K562 (cell line): Measurements from ENCODE around the gene ABT1. TPM values are rescaled to one million over a fixed set of nuclear protein-coding genes. Genes with fewer than 3 reads are reported as not detected.

ENCODE experiments used
- ATAC-seq: fragments of 200-7000 bp; cut with Tn5 transposase; 3 replicates; pipeline ENCODE4 v1.9.1; 2020; ENCODE audit warnings: moderate library complexity
- BruUV-seq: library from RNA; stranded (reverse); fragments of 400-500 nt; replicated peaks from 2 replicates; lab custom pipeline; 2021; lab: Mats Ljungman, UMichigan
- CTCF ChIA-PET: fragments of 300-600 bp; formaldehyde crosslinking; extraction: SDS; loops from one replicate; lab custom pipeline; 2021; ENCODE audit warnings: low intra/inter-chr PET ratio; lab: Yijun Ruan, JAX
- POLR2A ChIA-PET: fragments of 300-600, 350-650 bp; sonication (Branson Sonifier 250); formaldehyde crosslinking; extraction: SDS; loops from one replicate; lab custom pipeline; 2021; ENCODE audit warnings: antibody characterized with exemption, inconsistent platforms; lab: Yijun Ruan, JAX
- DNase-seq, 4 experiments: peaks; one replicate each; pipeline versions ENCODE4 v3.0.0 to v3.0.0-alpha.2; 2011 to 2018; ENCODE audit warnings: low spot score in 3 of 4, mixed read lengths in 3 of 4; ENCODE audit errors: extremely low read depth in 1 of 4
- FAIRE-seq: peaks from 2 replicates; lab custom pipeline; 2011; peaks lifted over from hg19 to GRCh38; lab: Jason Lieb, UNC
- H2AFZ ChIP-seq: 2 replicates; pipeline ENCODE4 v1.6.0; 2011; ENCODE audit warnings: low read depth, low read length, control low read depth, inconsistent platforms
- H3K27ac ChIP-seq: fragments of 200-600 bp; 3 replicates; pipeline ENCODE4 v1.8.0; 2011; ENCODE audit warnings: low read depth, mild to moderate bottlenecking, control low read depth, inconsistent platforms, low read length, moderate library complexity, mixed read lengths; ENCODE audit errors: extremely low read depth
- H3K27me3 ChIP-seq, 2 experiments: fragments of 300-600 bp in 1 of 2; 2 replicates in 1 of 2; 3 replicates in 1 of 2; pipeline versions ENCODE4 v1.6.0 to v1.8.0; 2011; ENCODE audit warnings: inconsistent platforms in 2 of 2, low read length in 2 of 2, mild to moderate bottlenecking in 1 of 2, mixed read lengths in 1 of 2, moderate library complexity in 1 of 2; ENCODE audit not compliant: control insufficient read depth in 2 of 2, insufficient read depth in 2 of 2
- H3K36me3 ChIP-seq: fragments of 300-600 bp; 3 replicates; pipeline ENCODE4 v1.8.0; 2011; ENCODE audit warnings: mild to moderate bottlenecking, low read length, inconsistent platforms; ENCODE audit not compliant: control insufficient read depth, insufficient read depth
- H3K4me1 ChIP-seq, 2 experiments: fragments of 200-600 bp in 1 of 2; replicated peaks in 1 of 2; 2 replicates in 1 of 2; 3 replicates in 1 of 2; pipeline versions ENCODE4 v1.5.1 to v1.8.0; 2011; ENCODE audit warnings: inconsistent platforms in 2 of 2, low read length in 2 of 2, mild to moderate bottlenecking in 1 of 2, mixed read lengths in 1 of 2, moderate library complexity in 1 of 2; ENCODE audit not compliant: control insufficient read depth in 2 of 2, insufficient read depth in 2 of 2
- H3K4me2 ChIP-seq: 2 replicates; pipeline ENCODE4 v1.6.1; 2011; ENCODE audit warnings: low read length, control low read depth, inconsistent platforms, mixed read lengths; ENCODE audit not compliant: insufficient read depth
- H3K4me3 ChIP-seq: fragments of 200-600 bp; sonication (generic), shearing (Covaris generic); 2 replicates; pipeline ENCODE4 v1.5.1; 2016; ENCODE audit warnings: control low read depth, inconsistent platforms
- H3K79me2 ChIP-seq: fragments of 200-600 bp; 3 replicates; pipeline ENCODE4 v1.8.0; 2011; ENCODE audit warnings: low read length, inconsistent platforms; ENCODE audit not compliant: control insufficient read depth, insufficient read depth
- H3K9ac ChIP-seq, 2 experiments: 2 replicates each; pipeline versions ENCODE4 v1.6.0 to v1.6.1; 2011; ENCODE audit warnings: low read depth in 2 of 2, low read length in 2 of 2, control low read depth in 1 of 2, inconsistent platforms in 1 of 2, mild to moderate bottlenecking in 1 of 2, mixed read lengths in 1 of 2; ENCODE audit not compliant: insufficient read depth in 1 of 2
- H3K9me1 ChIP-seq: one replicate; pipeline ENCODE4 v1.6.0; 2011; ENCODE audit warnings: inconsistent platforms, mild to moderate bottlenecking, low read length, moderate library complexity; ENCODE audit not compliant: control insufficient read depth, insufficient read depth
- H3K9me3 ChIP-seq: replicated peaks from 2 replicates; pipeline ENCODE4 v1.5.1; 2011; ENCODE audit warnings: low read depth, low read length, inconsistent platforms; ENCODE audit not compliant: control insufficient read depth, insufficient read depth
- H4K20me1 ChIP-seq: replicated peaks from 2 replicates; pipeline ENCODE4 v1.6.1; 2011; ENCODE audit warnings: low read length, inconsistent platforms, mixed read lengths; ENCODE audit not compliant: control insufficient read depth, insufficient read depth
- PCBP2 ChIP-seq: fragments of 200-400 bp; formaldehyde crosslinking; IDR thresholded peaks from 2 replicates; pipeline ENCODE4 v1.6.1; 2018; ENCODE audit warnings: low read length, low read depth, mild to moderate bottlenecking, moderate library complexity; ENCODE audit not compliant: poor library complexity, severe bottlenecking
- POLR2AphosphoS2 ChIP-seq: IDR thresholded peaks from 2 replicates; pipeline ENCODE4 v1.6.1; 2012; ENCODE audit warnings: low read length, improper control_type of control experiment
- PTBP1 ChIP-seq: fragments of 200-400 bp; formaldehyde crosslinking; IDR thresholded peaks from 2 replicates; pipeline ENCODE4 v1.6.1; 2017; ENCODE audit warnings: low read depth, low read length
- RBM34 ChIP-seq: fragments of 200-400 bp; formaldehyde crosslinking; IDR thresholded peaks from 2 replicates; pipeline ENCODE4 v1.6.1; 2018; ENCODE audit warnings: low read length, borderline replicate concordance; ENCODE audit not compliant: insufficient read depth
- ZNF324 ChIP-seq: fragments of 250-450 bp; sonication (Bioruptor Pico); IDR thresholded peaks from 2 replicates; pipeline ENCODE4 v1.4.0; 2020; ENCODE audit warnings: mild to moderate bottlenecking
- WGBS: fragments of 100-300 bp; shearing (Covaris generic); methylation state at CpG from one replicate; pipeline ENCODE4 v1.1.6; 2016; ENCODE audit warnings: low coverage, mixed read lengths; ENCODE audit not compliant: insufficient coverage; ENCODE audit errors: missing lambda C conversion rate; 5-methylcytosine and 5-hydroxymethylcytosine counted together
- in situ Hi-C: fragments of 300-500 bp; cut with MboI; formaldehyde crosslinking; loops from 4 replicates; pipeline ENCODE4 v1.15.0; 2018; ENCODE audit warnings: inconsistent platforms, mixed read lengths
- intact Hi-C: fragments of 100-400 bp; cut with micrococcal nuclease; formaldehyde crosslinking; loops from 2 replicates; pipeline ENCODE4 v1.14.2; 2022
- polyA plus RNA-seq, 8 experiments: library from polyadenylated mRNA; depleted of rRNA in 4 of 8; stranded (reverse) in 5 of 8; unstranded in 3 of 8; fragments of >200 nt; fragmentation: Nextera tagmentation in 2 of 8; fragmentation: Illumina TruSeq in 1 of 8; extraction: Ambion mirVana in 2 of 8; extraction: Trizol in 1 of 8; gene quantifications; 2 replicates each; pipeline versions ENCODE4 v1.2.1 to v1.2.3, GENCODE V29; 2011 to 2014; ENCODE audit warnings: inconsistent platforms in 1 of 8, missing spikeins in 1 of 8
- total RNA-seq, 7 experiments: library from RNA; depleted of rRNA in 6 of 7; stranded (reverse); fragments of >200 nt in 6 of 7; fragmentation: Illumina TruSeq in 2 of 7; extraction: Trizol in 2 of 7; gene quantifications; 2 replicates each; pipeline versions ENCODE4 v1.2.1 to v1.2.3, GENCODE V29; 2011 to 2021; ENCODE audit warnings: low replicate concordance in 1 of 7
- TF ChIP-seq, protein P1 (sequence below), 2 experiments: fragments of 450-650 bp in 1 of 2; sonication (generic) in 1 of 2; formaldehyde crosslinking in 1 of 2; IDR thresholded peaks; 2 replicates each; pipeline versions ENCODE4 v1.7.1 to v1.9.0; 2016 to 2022; ENCODE audit warnings: inconsistent platforms in 1 of 2, mild to moderate bottlenecking in 1 of 2, missing genetic modification reagents in 1 of 2
- TF ChIP-seq, protein P2 (sequence below): fragments of 250-450 bp; sonication (Bioruptor Pico); IDR thresholded peaks from 2 replicates; pipeline ENCODE4 v1.5.0; 2022; ENCODE audit warnings: mild to moderate bottlenecking

The ABT1 gene
- total and polyA plus RNA-seq, 9 of the 15 experiments (the other 6 are each of a cell fraction or from before 2014, with no cell fraction given), result 8.8 to 52.7 (median 40.7) TPM

DNA sequence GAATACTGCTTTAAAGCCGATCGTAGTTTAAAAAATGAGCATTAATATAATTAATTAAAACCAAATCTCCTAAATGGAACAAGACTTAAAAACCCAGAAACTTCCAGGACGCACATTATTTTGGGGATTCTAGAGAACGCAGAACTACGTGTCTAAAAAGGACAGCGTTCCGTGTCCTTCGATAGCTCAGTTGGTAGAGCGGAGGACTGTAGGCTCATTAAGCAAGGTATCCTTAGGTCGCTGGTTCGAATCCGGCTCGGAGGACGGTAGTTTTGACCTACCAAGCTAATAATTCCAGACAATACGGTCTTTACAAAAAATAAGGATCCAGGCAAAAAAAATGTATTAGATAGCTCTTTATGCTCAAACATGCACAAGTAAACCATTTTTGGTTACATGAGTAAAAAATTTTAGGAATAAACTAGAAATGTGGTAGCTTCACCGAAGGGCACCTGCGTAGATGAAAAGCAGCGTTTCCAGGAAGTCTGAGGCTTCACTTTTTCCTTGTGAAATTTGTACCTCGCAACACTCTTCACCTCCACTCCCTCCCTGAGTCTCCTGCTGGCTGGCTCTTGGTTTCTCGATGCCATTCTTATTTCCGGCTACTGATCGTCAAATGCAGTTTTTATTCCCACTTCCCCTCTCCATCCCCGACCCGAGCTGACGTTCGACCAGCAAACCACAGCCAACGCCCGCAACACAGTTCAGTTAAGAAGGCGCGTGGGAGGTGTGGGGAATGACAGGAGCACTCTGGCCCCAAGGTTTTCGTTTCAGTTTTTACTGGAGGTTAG is 19.6 kb upstream of the ABT1 start:
- H3K4me2 ChIP-seq, result peak overlapping the region; percentile 94
- POLR2A ChIA-PET, result interaction anchor here (0.6 to 11.9 kb wide), 15 partner anchors 9 to 1316 kb away, joined by 3 to 141 read pairs (median 3); partner anchors contain the start of gene HMGN4
- CTCF ChIA-PET, result no interaction called here
- intact Hi-C loops (loop anchor here (1.0 kb wide), 1 partner anchor 18 kb away; no protein-coding TSS in a partner anchor), in situ Hi-C loops (loop anchor here (10.0 kb wide), 1 partner anchor 242 kb away; no protein-coding TSS in a partner anchor)
- no peaks in the 10 kb centered on the region for H4K20me1 ChIP-seq
- H3K27ac ChIP-seq, result peak overlapping the region; percentile 63
- peaks cover 9 to 23% of the 10 kb centered on the region in 2 experiments; a peak in 4 of 5 replicates for H3K4me1 ChIP-seq
- H3K36me3 ChIP-seq, result no peaks in the 10 kb centered on the region
- WGBS, result under 1% methylated on average over 31 of the region's 31 CpGs
- peak overlapping the region; percentile 50 to 86; a peak in 3 of 4 replicates for H3K9ac ChIP-seq
- H3K4me3 ChIP-seq, result peak overlapping the region; percentile 34
- peak overlapping the region; percentile 93 for H2AFZ ChIP-seq
- H3K9me3 ChIP-seq, result no peaks in the 10 kb centered on the region; the same call in 1 of the 2 replicates
- ATAC-seq (peak; percentile 77), DNase-seq (peak; percentile 60 to 96 (median 68)), FAIRE-seq (peak; percentile 35)
- H3K79me2 ChIP-seq, result no peaks in the 10 kb centered on the region
- no TSS peak for BruUV-seq
- no peaks in the 10 kb centered on the region for H3K9me1 ChIP-seq
- H3K27me3 ChIP-seq, result no peaks in the 10 kb centered on the region
- no peak for TF ChIP-seq PCBP2
- TF ChIP-seq, protein P1, sequence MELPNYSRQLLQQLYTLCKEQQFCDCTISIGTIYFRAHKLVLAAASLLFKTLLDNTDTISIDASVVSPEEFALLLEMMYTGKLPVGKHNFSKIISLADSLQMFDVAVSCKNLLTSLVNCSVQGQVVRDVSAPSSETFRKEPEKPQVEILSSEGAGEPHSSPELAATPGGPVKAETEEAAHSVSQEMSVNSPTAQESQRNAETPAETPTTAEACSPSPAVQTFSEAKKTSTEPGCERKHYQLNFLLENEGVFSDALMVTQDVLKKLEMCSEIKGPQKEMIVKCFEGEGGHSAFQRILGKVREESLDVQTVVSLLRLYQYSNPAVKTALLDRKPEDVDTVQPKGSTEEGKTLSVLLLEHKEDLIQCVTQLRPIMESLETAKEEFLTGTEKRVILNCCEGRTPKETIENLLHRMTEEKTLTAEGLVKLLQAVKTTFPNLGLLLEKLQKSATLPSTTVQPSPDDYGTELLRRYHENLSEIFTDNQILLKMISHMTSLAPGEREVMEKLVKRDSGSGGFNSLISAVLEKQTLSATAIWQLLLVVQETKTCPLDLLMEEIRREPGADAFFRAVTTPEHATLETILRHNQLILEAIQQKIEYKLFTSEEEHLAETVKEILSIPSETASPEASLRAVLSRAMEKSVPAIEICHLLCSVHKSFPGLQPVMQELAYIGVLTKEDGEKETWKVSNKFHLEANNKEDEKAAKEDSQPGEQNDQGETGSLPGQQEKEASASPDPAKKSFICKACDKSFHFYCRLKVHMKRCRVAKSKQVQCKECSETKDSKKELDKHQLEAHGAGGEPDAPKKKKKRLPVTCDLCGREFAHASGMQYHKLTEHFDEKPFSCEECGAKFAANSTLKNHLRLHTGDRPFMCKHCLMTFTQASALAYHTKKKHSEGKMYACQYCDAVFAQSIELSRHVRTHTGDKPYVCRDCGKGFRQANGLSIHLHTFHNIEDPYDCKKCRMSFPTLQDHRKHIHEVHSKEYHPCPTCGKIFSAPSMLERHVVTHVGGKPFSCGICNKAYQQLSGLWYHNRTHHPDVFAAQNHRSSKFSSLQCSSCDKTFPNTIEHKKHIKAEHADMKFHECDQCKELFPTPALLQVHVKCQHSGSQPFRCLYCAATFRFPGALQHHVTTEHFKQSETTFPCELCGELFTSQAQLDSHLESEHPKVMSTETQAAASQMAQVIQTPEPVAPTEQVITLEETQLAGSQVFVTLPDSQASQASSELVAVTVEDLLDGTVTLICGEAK (IDR thresholded peaks at IDR 0.05), result peak; percentile 85
- TF ChIP-seq, protein P1 (CRISPR knock-in tag; IDR thresholded peaks at IDR 0.05), result no peak
- no peak for TF ChIP-seq RBM34
- TF ChIP-seq, protein P2, sequence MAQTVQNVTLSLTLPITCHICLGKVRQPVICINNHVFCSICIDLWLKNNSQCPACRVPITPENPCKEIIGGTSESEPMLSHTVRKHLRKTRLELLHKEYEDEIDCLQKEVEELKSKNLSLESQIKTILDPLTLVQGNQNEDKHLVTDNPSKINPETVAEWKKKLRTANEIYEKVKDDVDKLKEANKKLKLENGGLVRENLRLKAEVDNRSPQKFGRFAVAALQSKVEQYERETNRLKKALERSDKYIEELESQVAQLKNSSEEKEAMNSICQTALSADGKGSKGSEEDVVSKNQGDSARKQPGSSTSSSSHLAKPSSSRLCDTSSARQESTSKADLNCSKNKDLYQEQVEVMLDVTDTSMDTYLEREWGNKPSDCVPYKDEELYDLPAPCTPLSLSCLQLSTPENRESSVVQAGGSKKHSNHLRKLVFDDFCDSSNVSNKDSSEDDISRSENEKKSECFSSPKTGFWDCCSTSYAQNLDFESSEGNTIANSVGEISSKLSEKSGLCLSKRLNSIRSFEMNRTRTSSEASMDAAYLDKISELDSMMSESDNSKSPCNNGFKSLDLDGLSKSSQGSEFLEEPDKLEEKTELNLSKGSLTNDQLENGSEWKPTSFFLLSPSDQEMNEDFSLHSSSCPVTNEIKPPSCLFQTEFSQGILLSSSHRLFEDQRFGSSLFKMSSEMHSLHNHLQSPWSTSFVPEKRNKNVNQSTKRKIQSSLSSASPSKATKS (CRISPR knock-in tag), result no peak
- no peak for TF ChIP-seq PTBP1
- no peak for TF ChIP-seq POLR2AphosphoS2
- no peak for TF ChIP-seq ZNF324 (CRISPR knock-in tag)
